Uterus (tissue), 4 donors: ENCODE results near the gene RAB35. TPM values are rescaled to one million over a fixed set of nuclear protein-coding genes. Genes with fewer than 3 reads are reported as not detected.
A peak's percentile ranks its signal among the peaks of the same experiment; 100 is the strongest.

Experiments
- DNase-seq, 2 donors: peaks; one replicate each; pipeline ENCODE4 v3.0.0-alpha.2; 2019 to 2020
- H3K27ac ChIP-seq, 2 donors: fragments of 200-600 bp; sonication (generic); 1 replicate in 1 of 2; 2 replicates in 1 of 2; pipeline ENCODE4 v1.5.1; 2016 to 2018
- H3K27me3 ChIP-seq, 2 donors: fragments of 200-600 bp; sonication (generic); one replicate each; pipeline ENCODE4 v1.5.1; 2018 to 2019; ENCODE audit warnings: control low read depth in 1 of 2
- H3K36me3 ChIP-seq, 2 donors: fragments of 200-600 bp; sonication (generic); one replicate each; pipeline ENCODE4 v1.5.1; 2019; ENCODE audit warnings: control low read depth in 1 of 2
- H3K4me1 ChIP-seq, 2 donors: fragments of 200-600 bp; sonication (generic); one replicate each; pipeline ENCODE4 v1.5.1; 2018 to 2019; ENCODE audit warnings: control low read depth in 1 of 2
- H3K4me3 ChIP-seq, 2 donors: fragments of 200-600 bp; sonication (generic); 1 replicate in 1 of 2; 2 replicates in 1 of 2; pipeline ENCODE4 v1.5.1; 2018 to 2019; ENCODE audit warnings: mild to moderate bottlenecking in 1 of 2
- H3K9me3 ChIP-seq, 2 donors: fragments of 200-600 bp; sonication (generic); one replicate each; pipeline ENCODE4 v1.5.1; 2019; ENCODE audit warnings: control low read depth in 1 of 2
- CTCF ChIP-seq, 4 experiments: fragments of 200-600 bp in 2 of 4; fragments of 450-650 bp in 2 of 4; sonication (generic) in 2 of 4; IDR thresholded peaks; one replicate each; pipeline ENCODE4 v1.5.1; 2016 to 2019; ENCODE audit warnings: antibody characterized with exemption in 4 of 4, mild to moderate bottlenecking in 2 of 4, moderate library complexity in 1 of 4
- POLR2A ChIP-seq, 2 donors: fragments of 450-650 bp; IDR thresholded peaks; one replicate each; pipeline ENCODE4 v1.6.1; 2016; ENCODE audit warnings: antibody characterized with exemption in 2 of 2, mild to moderate bottlenecking in 1 of 2, moderate library complexity in 1 of 2
- intact Hi-C: fragments of 100-400 bp; cut with DNase I; formaldehyde crosslinking; loops from one replicate; pipeline ENCODE4 v1.15.1; 2023; ENCODE audit warnings: low total_unique reads
- total RNA-seq, 4 donors: library from RNA; depleted of rRNA in 3 of 4; stranded (reverse); fragments of >200 nt in 3 of 4; gene quantifications; one replicate each; pipeline versions ENCODE4 v1.1.0 to v1.2.4, GENCODE V29; 2014 to 2023
- donor health status: DM: yes; HTN: yes; CAD: no.

RAB35 gene
- total RNA-seq, 4 donors from 2014 or later: 13.1 to 43.9 (median 22.4) TPM

GRCh38 chr12:120092551-120093335 lies 23.8 kb downstream of the RAB35 start:
- Histone ChIP-seq H3K4me1 (no peaks in the 10 kb centered on the region), H3K27me3 (no peaks in the 10 kb centered on the region), H3K4me3 (no peak overlapping the region), H3K36me3 (no peaks in the 10 kb centered on the region), H3K27ac (no peak overlapping the region), H3K9me3 (no peaks in the 10 kb centered on the region)
- intact Hi-C loops: no loop called here
- no peak for TF ChIP-seq POLR2A (IDR thresholded peaks at IDR 0.05)
- no peak for TF ChIP-seq CTCF (IDR thresholded peaks at IDR 0.05)
- no peak for DNase-seq

- TF ChIP-seq POLR2A (IDR thresholded peaks at IDR 0.05) (no peak), CTCF (IDR thresholded peaks at IDR 0.05) (no peak)
- Histone ChIP-seq H3K27ac (no peak overlapping the region), H3K9me3 (no peaks in the 10 kb centered on the region), H3K4me3 (no peak overlapping the region), H3K27me3 (no peaks in the 10 kb centered on the region), H3K4me1 (peaks cover 0 to 2% of the 10 kb centered on the region in 2 donors), H3K36me3 (no peaks in the 10 kb centered on the region)
- DNase-seq: peak in 1 of 2 donors; percentile 41
- intact Hi-C loops: no loop called here
Measured at GRCh38 chr12:120091371-120092090, 25.0 kb downstream of the RAB35 start.

- Histone ChIP-seq H3K4me3 (no peak overlapping the region), H3K36me3 (no peaks in the 10 kb centered on the region), H3K4me1 (peaks cover 0 to 2% of the 10 kb centered on the region in 2 donors), H3K27ac (no peak overlapping the region), H3K27me3 (no peaks in the 10 kb centered on the region), H3K9me3 (no peaks in the 10 kb centered on the region)
- no peak for DNase-seq
- TF ChIP-seq CTCF (IDR thresholded peaks at IDR 0.05) (no peak), POLR2A (IDR thresholded peaks at IDR 0.05) (no peak)
- intact Hi-C loops: no loop called here
Measured at GRCh38 chr12:120090626-120091295, 25.8 kb downstream of the RAB35 start.

- Histone ChIP-seq H3K4me3 (no peak overlapping the region), H3K36me3 (no peaks in the 10 kb centered on the region), H3K27me3 (no peaks in the 10 kb centered on the region), H3K9me3 (no peaks in the 10 kb centered on the region), H3K4me1 (peaks cover 0 to 2% of the 10 kb centered on the region in 2 donors), H3K27ac (no peak overlapping the region)
- TF ChIP-seq CTCF (IDR thresholded peaks at IDR 0.05): no peak
- no peak for TF ChIP-seq POLR2A (IDR thresholded peaks at IDR 0.05)
- no peak for DNase-seq
- intact Hi-C loops: no loop called here
Measured at GRCh38 chr12:120090206-120090605, 26.3 kb downstream of the RAB35 start.
